NCI-H345 treated with DMSO at 0.1 percent for 48 hours (cell line): Measurements from ENCODE around the gene CLRN2.
A peak's percentile ranks its signal among the peaks of the same experiment; 100 is the strongest.
"Not testable (repeated sequence)": the region's sequence is repeated elsewhere in the genome, so short reads cannot be mapped to it uniquely, and the experiment has no call there.

Experiments
- DNase-seq: peaks from one replicate; lab custom pipeline; 2025; ENCODE audit not compliant: unreplicated experiment; lab: John Stamatoyannopoulos, UW

Gene CLRN2

DNA sequence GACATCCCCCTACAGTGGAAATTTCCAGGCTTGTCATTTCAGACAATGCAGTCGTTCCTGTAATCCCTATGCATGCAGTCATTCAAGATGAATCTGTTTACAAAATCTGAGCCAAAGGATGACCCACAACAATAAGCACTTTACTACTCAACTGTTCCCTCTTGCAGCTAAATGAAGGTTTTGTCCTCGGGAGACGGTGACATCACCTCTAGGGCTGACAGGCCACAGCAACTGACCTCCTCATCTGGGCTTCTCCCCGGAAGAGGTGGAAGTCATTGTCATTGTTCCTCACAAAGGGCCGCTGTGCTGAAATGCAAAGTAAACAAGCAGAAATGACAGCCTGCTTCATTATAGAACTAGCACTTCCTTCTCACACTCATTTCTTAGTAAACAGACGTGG lies 29.2 kb downstream of the CLRN2 start:
- no peak for DNase-seq

DNA sequence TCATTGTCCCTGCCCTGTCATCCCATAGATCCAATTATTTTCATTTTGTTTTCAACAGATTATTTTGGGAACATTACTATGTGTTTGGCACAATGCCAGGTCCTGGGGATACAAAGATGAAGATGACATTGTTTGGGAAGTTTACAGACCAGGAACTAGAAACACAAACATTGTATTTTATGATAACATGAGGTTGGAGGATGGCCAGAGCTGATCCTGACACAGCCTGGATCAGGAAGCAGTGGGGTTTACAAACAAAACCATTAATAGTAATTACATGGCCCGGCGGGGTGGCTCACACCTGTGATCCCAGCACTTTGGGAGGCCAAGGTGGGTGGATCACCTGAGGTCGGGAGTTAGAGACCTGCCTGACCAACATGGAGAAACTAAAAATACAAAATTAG lies 29.9 kb downstream of the CLRN2 start:
- peak; percentile 24 for DNase-seq

DNA sequence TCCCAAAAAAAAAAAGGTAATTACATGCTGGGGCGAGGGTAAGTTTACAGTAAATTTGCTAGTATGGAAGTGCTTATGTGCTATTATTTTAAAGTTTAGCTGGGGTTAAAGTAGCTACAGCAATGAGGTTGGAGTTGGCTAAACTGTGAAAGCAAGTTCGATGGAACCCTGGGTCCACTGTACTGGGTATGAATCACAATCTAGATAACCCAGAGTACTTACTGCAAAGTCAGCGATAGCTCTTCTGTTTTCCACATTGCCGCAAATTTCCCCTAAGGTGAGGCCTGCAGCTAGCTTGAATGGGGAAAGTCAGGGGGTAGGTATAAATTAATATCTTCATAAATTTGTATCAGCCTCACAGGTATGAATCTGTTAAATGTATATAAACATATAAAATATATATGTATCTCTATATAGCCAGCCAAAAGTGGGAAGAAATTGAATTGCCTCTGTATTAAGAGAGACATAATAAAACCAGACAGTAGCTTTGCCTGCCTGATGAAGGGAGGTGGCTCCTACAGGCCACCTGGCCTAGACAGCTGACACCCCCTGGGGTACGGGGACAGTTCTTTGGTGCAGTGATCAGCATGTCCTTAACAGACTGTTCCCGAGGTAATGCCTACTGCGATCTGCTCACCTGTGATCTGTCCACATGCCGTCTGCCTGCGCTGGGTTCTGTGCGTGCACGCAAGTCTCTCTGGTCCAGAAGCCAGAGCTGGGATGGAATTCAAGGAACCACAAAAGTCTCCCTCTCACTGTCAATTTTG lies 30.6 kb downstream of the CLRN2 start:
- no peak for DNase-seq

DNA sequence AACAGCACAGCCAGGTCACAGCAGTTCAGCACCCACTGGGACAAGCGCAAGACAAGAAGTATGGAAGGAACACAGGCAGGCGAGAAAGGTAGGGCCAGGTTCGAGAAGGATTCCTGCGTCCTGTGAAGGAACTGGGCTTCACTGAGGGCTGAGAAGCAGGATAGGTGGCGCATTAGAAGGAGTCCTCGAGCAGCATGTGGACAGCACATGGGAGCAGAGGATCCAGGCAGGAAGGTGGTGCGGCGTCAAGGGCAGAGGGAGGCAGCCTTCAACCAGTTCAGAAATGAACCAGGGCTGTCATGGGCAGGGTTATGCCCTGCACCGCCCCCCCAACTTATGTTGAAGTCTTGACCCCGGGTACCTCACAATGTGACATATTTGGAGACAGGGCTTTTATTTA lies 31.3 kb downstream of the CLRN2 start:
- no peak for DNase-seq

DNA sequence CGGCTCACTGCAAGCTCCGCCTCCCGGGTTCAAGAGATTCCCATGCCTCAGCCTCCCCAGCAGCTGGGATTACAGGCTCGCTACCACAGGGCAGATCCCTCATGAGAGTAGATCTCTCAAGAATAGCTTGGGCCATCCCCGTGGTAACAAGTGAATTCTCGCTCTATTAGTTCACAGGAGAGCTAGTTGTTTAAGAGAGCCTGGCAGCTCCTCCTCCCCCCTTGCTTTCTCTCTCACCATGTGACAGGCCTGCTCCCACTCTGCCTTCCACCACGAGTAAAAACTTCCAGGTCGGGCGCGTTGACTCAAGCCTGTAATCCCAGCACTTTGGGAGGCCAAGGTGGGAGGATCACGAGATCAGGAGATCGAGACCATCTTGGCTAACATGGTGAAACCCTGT lies 31.7 kb downstream of the CLRN2 start:
- no peak for DNase-seq

DNA sequence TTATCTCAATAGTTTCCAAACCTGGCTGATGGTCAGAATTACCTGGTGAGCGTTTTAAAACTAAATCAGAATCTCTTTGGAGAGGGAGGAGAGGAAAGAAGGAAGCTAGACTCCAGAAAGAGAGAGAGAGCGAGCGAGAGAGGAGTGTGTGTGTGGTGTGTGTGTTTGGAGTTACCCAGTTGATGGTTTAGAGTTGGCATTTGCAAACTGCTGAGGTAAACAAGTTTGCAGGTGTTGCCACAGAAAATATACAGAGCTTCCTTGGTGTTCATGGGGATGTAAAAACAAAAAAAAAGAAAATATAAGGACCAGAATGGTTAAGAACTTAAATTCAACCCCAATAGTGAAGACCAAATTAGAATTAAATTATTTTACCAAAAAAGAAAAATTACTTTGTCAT lies 35.6 kb downstream of the CLRN2 start:
- no peak for DNase-seq

DNA sequence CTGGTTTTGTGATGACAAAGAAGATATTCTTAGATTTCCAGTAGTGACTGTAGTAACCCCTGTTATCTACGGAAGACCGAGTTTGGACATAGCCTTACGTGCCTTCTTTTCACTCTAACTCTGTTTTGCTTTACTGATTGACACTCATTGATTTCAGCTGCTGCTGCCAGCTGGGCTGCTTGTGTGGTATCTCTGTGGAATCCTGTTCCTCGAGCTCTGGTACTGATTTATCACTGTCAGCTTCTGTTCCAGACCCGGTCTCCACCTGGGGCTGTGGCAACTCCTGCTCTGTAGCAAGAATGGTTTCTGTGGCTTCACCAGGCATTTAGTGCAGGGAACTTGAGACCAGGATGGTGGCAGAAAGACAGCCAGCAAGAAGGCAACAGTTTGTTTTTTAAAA lies 37.5 kb downstream of the CLRN2 start:
- no peak for DNase-seq

DNA sequence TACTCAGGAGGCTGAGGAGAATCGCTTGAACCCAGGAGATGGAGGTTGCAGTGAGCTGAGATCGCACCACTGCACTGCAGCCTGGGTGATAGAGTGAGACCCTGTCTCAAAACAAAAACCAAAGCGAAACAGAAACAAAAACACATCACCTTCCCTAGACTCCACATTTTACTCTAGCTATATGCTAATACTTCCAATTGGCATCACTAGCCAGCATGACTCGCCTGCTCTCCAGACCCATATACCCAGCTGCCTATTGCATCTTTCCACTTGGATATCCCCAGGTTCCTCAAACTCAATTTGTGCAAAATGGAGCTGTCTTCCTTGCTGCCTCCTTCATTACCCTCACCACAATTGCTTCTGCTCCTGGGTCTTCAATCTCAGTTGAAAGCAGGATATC lies 39.6 kb downstream of the CLRN2 start:
- no peak for DNase-seq

DNA sequence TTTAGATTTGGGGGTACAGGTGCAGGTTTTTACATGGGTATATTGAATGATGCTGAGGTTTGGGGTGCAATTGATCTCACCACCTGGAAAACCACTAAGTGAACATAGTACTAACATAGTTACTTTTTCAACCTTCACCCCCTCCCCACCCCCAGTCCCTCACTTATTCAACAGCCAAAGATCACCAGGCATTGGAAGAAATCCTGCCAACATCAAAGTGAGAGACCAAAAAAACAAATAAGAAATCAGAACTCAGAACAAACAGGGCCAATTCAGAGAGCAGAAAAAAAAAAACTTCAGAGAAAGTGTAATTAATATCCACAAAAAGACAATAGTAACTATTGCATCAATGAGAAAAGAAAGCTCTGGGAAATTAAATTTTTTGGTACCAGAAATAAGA lies 41.5 kb downstream of the CLRN2 start:
- DNase-seq, result no peak

DNA sequence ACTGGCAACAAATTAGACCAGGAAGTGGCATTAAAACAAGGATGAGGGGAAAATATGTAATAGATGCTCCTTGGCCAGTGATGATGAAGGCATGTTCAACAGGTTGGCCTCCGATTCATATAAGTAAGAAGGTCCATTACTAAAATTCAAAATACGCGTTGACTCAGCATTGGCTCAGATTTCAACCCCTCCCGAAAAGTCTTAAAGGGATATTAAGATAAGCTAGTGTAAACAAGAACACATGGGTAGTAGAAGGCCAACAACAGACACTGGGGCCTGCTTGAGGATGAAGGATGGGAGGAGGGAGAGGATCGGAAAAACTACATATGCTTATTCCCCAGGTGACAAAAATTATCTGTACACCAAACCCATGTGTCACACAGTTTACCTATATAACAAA lies 42.9 kb downstream of the CLRN2 start:
- no peak for DNase-seq

DNA sequence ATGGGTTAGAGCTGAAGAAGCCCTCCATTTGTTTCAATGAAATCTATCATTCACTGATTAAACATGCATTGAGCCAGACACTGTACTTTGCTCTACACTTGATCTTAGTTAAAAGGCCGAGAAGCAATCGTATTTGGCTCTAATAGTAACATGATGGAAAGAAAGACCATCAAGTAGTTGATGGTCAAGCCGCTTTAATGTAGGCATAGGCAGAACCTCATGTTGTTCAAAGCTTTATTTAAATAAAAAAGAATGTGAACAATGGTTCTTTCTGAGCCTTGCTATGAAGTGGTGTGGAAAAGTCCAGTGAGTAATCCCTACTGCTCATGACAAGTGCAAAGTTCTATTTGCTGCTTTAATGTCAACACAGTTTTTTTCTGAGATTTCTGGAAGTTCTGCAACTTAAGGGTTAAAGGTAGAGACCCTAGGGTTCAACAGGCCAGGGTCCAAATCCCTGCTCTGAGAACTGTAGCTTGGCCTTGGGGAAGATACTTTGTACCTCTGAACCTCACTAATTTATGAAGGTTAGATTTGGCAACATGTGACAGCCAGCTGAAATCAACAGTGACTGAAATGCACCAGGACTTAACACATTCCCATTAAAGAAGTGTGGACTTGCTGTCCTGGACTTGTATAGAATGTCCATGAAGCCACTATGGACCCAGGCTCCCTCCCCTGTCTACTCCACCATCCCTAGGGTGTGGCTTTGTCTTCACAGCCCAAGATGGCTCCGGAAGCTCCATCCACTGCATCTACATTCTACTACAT lies 44.2 kb downstream of the CLRN2 start:
- no peak for DNase-seq

DNA sequence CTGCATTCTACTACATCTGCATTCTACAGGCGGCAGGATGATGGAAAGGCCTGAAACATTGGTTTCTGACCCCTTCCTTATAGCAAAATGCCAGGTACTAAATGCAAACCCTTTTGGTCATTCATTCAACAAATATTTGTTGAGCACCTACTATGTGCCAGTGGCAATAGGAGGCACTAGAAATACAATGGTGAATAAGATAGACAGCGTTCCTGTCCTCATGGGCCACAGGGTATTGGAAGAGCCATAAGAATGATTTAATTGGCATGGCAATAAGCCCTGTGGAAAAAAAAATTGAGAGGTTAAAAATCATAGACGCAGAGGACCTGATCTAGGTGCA lies 44.7 kb downstream of the CLRN2 start:
- no peak for DNase-seq

DNA sequence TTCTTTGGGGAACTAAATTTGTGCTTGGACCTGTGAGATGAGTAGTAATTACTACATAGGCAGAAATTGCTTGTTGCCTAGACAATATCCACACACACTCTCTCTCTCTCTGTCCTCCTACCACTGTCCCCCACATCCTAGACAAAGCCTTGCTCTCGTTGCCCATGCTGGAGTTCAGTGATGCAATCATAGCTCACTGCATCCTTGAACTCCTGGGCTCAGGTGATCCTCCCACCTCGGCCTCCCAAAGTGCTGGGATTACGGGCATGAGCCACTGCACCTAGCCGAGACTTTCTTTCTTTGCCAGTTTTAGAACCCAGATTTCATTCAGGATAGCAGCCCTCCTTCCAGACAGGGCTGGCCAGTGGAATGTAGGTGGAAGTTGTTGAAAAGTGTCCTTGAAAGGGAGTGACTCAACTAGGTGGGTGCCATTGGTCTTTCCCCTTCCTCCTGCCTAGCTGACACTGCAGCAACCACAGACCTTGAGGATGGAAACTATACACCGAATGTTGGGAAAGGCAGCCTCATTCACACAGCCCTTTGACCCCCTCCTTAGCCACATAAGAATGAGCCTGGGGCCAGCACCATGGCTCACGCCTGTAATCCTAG lies 45.2 kb downstream of the CLRN2 start:
- no peak for DNase-seq

DNA sequence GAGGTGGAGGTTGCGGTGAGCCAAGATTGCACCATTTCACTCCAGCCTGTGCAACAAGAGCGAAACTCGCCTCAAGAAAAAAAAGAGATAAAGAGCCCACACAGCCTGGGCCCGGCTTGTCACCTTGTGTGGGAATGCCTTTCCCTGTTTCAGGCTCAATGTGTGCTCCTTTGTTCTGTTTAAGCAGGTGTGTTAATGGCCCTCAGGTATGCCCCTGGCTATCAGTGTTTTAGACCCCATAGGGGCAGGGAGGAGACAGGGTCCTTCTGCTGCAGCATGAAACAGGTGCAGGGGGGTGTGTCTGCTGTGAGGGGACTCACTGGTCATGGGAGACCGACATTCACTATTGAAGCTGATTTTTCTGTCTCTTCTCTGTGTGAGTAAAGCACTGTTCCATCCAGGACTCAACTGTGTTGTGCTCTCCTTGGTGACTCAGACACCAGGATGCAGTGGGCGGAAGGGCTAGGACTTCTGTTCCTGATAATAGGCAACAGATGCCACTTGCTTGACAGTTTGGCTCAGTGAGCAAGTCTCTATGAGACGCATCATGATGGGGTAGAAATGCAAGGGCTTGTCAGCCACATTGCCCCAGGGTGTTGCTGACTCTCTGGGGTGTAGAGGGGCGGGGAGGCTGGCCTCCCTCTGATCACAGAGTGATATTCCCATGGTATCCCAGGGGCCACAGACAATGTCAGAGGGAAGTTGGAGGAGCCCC lies 46.4 kb downstream of the CLRN2 start:
- DNase-seq, result no peak

DNA sequence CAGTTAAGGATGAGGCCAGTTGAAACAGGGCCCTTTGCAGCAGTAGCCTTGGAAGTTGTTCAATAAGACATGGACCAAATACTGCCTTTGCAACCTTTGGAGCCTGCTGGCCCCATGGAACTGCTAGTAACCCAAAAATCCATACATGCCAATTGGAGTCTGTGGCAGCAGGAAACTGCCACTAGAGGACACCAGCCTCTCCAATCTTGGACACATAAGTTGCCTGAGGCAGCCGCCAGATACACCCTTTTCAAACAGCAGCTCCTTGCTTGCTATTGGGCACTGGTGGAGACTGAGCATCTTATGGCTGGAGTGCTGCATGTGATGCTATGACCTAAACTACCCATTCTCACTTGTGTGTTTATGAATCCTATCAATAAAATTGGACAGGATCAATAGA lies 47.2 kb downstream of the CLRN2 start:
- DNase-seq, result no peak

DNA sequence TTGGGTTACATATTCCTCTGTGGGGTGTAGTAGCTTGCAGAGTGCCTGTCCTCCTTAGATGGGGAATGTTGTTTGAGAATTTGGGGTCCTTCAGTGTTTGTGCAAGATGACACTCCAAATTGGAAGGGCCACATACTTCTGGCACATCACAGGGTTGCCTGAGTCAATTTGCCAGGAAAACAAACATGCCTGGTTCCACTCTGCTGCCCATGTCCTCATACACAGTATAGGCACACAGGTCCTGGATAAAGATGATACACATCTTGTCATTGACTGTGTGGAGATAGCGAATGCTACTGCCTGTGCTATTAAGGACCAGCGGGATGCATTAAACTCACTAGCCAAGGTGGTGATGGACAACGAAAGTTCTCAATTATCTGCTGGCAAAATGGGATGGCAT lies 50.9 kb downstream of the CLRN2 start:
- no peak for DNase-seq

DNA sequence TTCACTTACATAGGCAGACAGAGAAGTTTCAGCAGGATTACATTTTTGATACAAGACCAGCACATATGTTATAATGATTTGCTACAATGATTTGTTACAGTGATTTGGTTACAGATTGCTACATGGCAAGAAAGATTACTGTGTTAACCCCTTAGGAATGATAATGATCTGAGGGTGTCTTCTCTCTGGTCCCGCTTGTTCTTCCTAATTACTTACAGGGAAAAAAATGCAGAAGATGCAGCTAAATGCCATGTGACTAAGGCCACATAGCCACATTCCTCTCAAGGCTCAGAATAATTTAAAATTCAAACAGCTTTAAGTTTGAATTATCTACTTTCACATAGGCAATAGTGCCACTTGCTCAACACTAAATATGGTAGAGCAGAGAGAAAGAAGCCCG lies 52.3 kb downstream of the CLRN2 start:
- DNase-seq, result no peak

DNA sequence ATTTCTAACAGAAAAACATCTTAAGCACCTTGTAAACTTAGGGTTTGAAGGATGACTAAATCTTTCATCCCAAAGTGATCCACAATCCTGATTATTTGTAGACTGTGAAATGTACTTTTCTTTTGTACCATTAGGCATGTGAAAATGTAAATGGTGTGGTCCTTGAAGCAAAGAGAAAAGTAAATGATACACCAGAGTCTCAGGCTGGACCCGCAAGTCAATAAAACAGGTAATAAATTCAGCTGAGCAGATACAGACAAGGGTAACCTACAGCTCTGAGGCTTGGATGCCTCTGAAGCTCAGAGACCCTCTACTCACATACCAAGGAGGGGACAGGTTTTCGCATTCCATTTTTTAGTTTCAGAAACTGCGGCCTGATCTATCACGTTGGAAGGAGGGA lies 59.2 kb downstream of the CLRN2 start:
- no peak for DNase-seq

DNA sequence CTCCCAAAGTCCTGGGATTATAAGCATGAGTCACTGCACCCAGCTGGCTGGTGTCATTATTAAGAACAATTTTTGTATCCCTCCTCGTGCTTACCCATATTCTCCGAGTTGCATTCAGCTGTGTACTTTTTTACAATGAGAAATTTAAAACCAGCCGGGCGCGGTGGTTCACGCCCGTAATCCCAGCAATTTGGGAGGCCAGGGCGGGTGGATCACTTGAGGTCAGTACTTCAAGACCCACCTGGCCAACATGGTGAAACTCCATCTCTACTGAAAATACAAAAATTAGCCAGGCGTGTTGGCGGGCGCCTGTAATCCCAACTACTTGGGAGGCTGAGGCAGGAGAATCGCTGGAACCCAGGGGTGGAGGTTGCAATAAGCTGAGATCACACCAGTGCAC lies 60.2 kb downstream of the CLRN2 start:
- not testable (repeated sequence) for DNase-seq
